Measurements from ENCODE around the gene TMC6. TPM values are rescaled to one million over a fixed set of nuclear protein-coding genes. Genes with fewer than 3 reads are reported as not detected.

Gene TMC6
- total and polyA plus RNA-seq, 2 of the 13 experiments (the other 11 are each of a cell fraction or from before 2014, with no cell fraction given) = 48.4 to 99.1 TPM

GRCh38 chr17:78107457-78107856 lies 21.1 kb downstream of the TMC6 start:
- TF ChIP-seq ELF1 (CRISPR knock-in tag; IDR thresholded peaks at IDR 0.05) (no peak), AHR (CRISPR knock-in tag; IDR thresholded peaks at IDR 0.05) (no peak)
- ATAC-seq (no peak), FAIRE-seq (no peak), DNase-seq (ENCODE audit: low spot score) (no peak)
- Histone ChIP-seq H3K27me3 (ENCODE audit: control insufficient read depth in 1 of 2, insufficient read depth in 2 of 2, low read length in 2 of 2) (no peaks in the 10 kb centered on the region), H2AFZ (ENCODE audit: low read length) (no peak overlapping the region), H3K4me1 (ENCODE audit: insufficient read depth, low read length) (peaks cover 35% of the 10 kb centered on the region), H3K4me2 (ENCODE audit: low read depth, low read length) (no peak overlapping the region), H3K4me3 (replicated peaks in 1 of 3; ENCODE audit: insufficient read depth in 1 of 3, low read depth in 2 of 3, low read length in 3 of 3) (no peak overlapping the region), H3K9ac (ENCODE audit: insufficient read depth, low read depth, low read length) (no peak overlapping the region), H4K20me1 (ENCODE audit: insufficient read depth, low read length) (0 out of 2 replicates have a peak, but pooled peaks cover 2% of the 10 kb centered on the region), H3K79me2 (ENCODE audit: insufficient read depth, low read length) (no peaks in the 10 kb centered on the region), H3K27ac (ENCODE audit: extremely low read length, insufficient read depth, low read length) (no peak overlapping the region), H3K36me3 (replicated peaks in 1 of 2; ENCODE audit: control insufficient read depth in 1 of 2, insufficient read depth in 2 of 2, low read length in 2 of 2) (peaks cover 8 to 28% of the 10 kb centered on the region in 2 experiments), H3K9me3 (ENCODE audit: low read length) (no peaks in the 10 kb centered on the region)
- in situ Hi-C loops (cut with HindIII; ENCODE audit: extremely low pct_ligation_motif_present, low pct_unique_long_range_greater_than_20kb) (no loop called here), intact Hi-C loops (cut with micrococcal nuclease; ENCODE audit: unreplicated experiment) (no loop called here)
- CTCF ChIA-PET (ENCODE audit: low intra/inter-chr PET ratio, low total read pairs) = no interaction called here
- no TSS peak for BruUV-seq (replicated peaks)
- POLR2A ChIA-PET = no interaction called here
- 93% methylated on average over 10 of the region's 10 CpGs for WGBS (ENCODE audit: low lambda C conversion rate)

- peaks cover 39% of the 10 kb centered on the region for H3K4me1 ChIP-seq (ENCODE audit: insufficient read depth, low read length)
- TF ChIP-seq ZBTB10 (CRISPR knock-in tag; IDR thresholded peaks at IDR 0.05; ENCODE audit: borderline replicate concordance) (no peak), ZNF687 (CRISPR knock-in tag; IDR thresholded peaks at IDR 0.05) (0 out of 2 replicates have a peak, but pooled peaks have one; percentile 12)
- no peaks in the 10 kb centered on the region for H3K27me3 ChIP-seq (ENCODE audit: control insufficient read depth in 1 of 2, insufficient read depth in 2 of 2, low read length in 2 of 2)
- BruUV-seq (replicated peaks) = no TSS peak
- ATAC-seq = no peak
- H3K27ac ChIP-seq (ENCODE audit: extremely low read length, insufficient read depth, low read length) = peak overlapping the region; percentile 52
- in situ Hi-C loops (cut with HindIII; ENCODE audit: extremely low pct_ligation_motif_present, low pct_unique_long_range_greater_than_20kb) (no loop called here), intact Hi-C loops (cut with micrococcal nuclease; ENCODE audit: unreplicated experiment) (no loop called here)
- DNase-seq (ENCODE audit: low spot score) = no peak
- WGBS (ENCODE audit: low lambda C conversion rate) = 91% methylated on average over 15 of the region's 15 CpGs
- H3K79me2 ChIP-seq (ENCODE audit: insufficient read depth, low read length) = no peaks in the 10 kb centered on the region
- H3K9me3 ChIP-seq (ENCODE audit: low read length) = peaks cover 5% of the 10 kb centered on the region; the same call in 1 of the 2 replicates
- CTCF ChIA-PET (ENCODE audit: low intra/inter-chr PET ratio, low total read pairs) = no interaction called here
- POLR2A ChIA-PET = interaction anchor here (0.8 to 1.0 kb wide), 3 partner anchors 21 to 81 kb away, joined by 3 to 4 read pairs (median 3); partner anchors contain the start of genes AFMID and TK1
- H3K36me3 ChIP-seq (replicated peaks in 1 of 2; ENCODE audit: control insufficient read depth in 1 of 2, insufficient read depth in 2 of 2, low read length in 2 of 2) = peaks cover 3 to 29% of the 10 kb centered on the region in 2 experiments; a peak in 4 of 5 replicates
- H3K4me3 ChIP-seq (replicated peaks in 1 of 3; ENCODE audit: insufficient read depth in 1 of 3, low read depth in 2 of 3, low read length in 3 of 3) = no peak overlapping the region
- H4K20me1 ChIP-seq (ENCODE audit: insufficient read depth, low read length) = no peaks in the 10 kb centered on the region
- peak overlapping the region; percentile 58; the same call in 1 of the 2 replicates for H3K4me2 ChIP-seq (ENCODE audit: low read depth, low read length)
- FAIRE-seq = no peak
- H3K9ac ChIP-seq (ENCODE audit: insufficient read depth, low read depth, low read length) = no peak overlapping the region
- no peak overlapping the region for H2AFZ ChIP-seq (ENCODE audit: low read length)
Observed at GRCh38 chr17:78106211-78106610, 22.3 kb downstream of the TMC6 start.

All from HepG2 (cell line).